H1 (cell line): ENCODE measurements around the gene C22orf23. TPM values are rescaled to one million over a fixed set of nuclear protein-coding genes. Genes with fewer than 3 reads are reported as not detected.

Experiments
- CTCF ChIA-PET: fragments of 300-600 bp; sonication (Branson Sonifier 250); formaldehyde crosslinking; loops from one replicate; lab custom pipeline; 2021; ENCODE audit not compliant: partially characterized antibody; lab: Charles Lee
- POLR2A ChIA-PET: fragments of 300-600 bp; sonication (Branson Sonifier 250); formaldehyde crosslinking; loops from one replicate; lab custom pipeline; 2021; ENCODE audit warnings: inconsistent platforms; ENCODE audit not compliant: partially characterized antibody; lab: Charles Lee
- DNase-seq, 2 experiments: peaks; one replicate each; pipeline versions ENCODE4 v3.0.0 to v3.0.0-alpha.2; 2010 to 2022; ENCODE audit warnings: low spot score in 2 of 2, low read depth in 1 of 2, mixed read lengths in 1 of 2
- FAIRE-seq: peaks from 2 replicates; lab custom pipeline; 2011; peaks lifted over from hg19 to GRCh38; lab: Jason Lieb, UNC
- H2AFZ ChIP-seq: 2 replicates; pipeline ENCODE4 v1.8.1; 2012; ENCODE audit warnings: low read length, inconsistent platforms
- H2AK5ac ChIP-seq: 2 replicates; pipeline ENCODE4 v1.6.1; 2013; ENCODE audit warnings: low read depth, low read length
- H2BK120ac ChIP-seq: replicated peaks from 2 replicates; pipeline ENCODE3; 2013; ENCODE audit warnings: low read depth, low read length, inconsistent platforms
- H2BK12ac ChIP-seq: 2 replicates; pipeline ENCODE4 v1.6.1; 2013; ENCODE audit warnings: low read depth, low read length
- H2BK15ac ChIP-seq: 2 replicates; pipeline ENCODE4 v1.6.1; 2013; ENCODE audit warnings: low read length
- H2BK20ac ChIP-seq: 2 replicates; pipeline ENCODE4 v1.6.1; 2013; ENCODE audit warnings: low read length
- H2BK5ac ChIP-seq: 2 replicates; pipeline ENCODE4 v1.6.1; 2013; ENCODE audit warnings: low read depth, low read length
- H3K14ac ChIP-seq: 2 replicates; pipeline ENCODE4 v1.6.1; 2013; ENCODE audit warnings: inconsistent platforms; ENCODE audit not compliant: insufficient read length
- H3K18ac ChIP-seq: 2 replicates; pipeline ENCODE4 v1.6.1; 2013; ENCODE audit warnings: low read length; ENCODE audit errors: extremely low read depth
- H3K23ac ChIP-seq: 2 replicates; pipeline ENCODE4 v1.6.1; 2013; ENCODE audit warnings: inconsistent platforms; ENCODE audit not compliant: insufficient read length
- H3K23me2 ChIP-seq: 2 replicates; pipeline ENCODE4 v1.6.1; 2013; ENCODE audit warnings: low read depth, low read length
- H3K27ac ChIP-seq: 2 replicates; pipeline ENCODE4 v1.6.1; 2011; ENCODE audit warnings: low read depth, low read length, inconsistent platforms
- H3K27me3 ChIP-seq, 4 experiments: replicated peaks in 1 of 4; 1 replicate in 1 of 4; 2 replicates in 3 of 4; pipeline versions ENCODE4 v1.6.1 to v1.8.1; 2011 to 2013; ENCODE audit warnings: low read length in 3 of 4, mild to moderate bottlenecking in 3 of 4, inconsistent platforms in 2 of 4, mixed read lengths in 2 of 4, moderate library complexity in 1 of 4; ENCODE audit not compliant: control insufficient read depth in 3 of 4, insufficient read depth in 3 of 4; ENCODE audit errors: extremely low read depth in 1 of 4
- H3K36me3 ChIP-seq, 4 experiments: 2 replicates each; pipeline versions ENCODE4 v1.6.1 to v1.8.1; 2011 to 2013; ENCODE audit warnings: mild to moderate bottlenecking in 4 of 4, low read length in 3 of 4, moderate library complexity in 2 of 4, control low read depth in 1 of 4, inconsistent platforms in 1 of 4; ENCODE audit not compliant: insufficient read depth in 4 of 4, control insufficient read depth in 2 of 4
- H3K4ac ChIP-seq: replicated peaks from 2 replicates; pipeline ENCODE3; 2013; ENCODE audit warnings: low read length, low read depth, mixed read lengths, inconsistent platforms; ENCODE audit not compliant: insufficient read length
- H3K4me1 ChIP-seq, 4 experiments: replicated peaks in 1 of 4; 1 replicate in 1 of 4; 2 replicates in 3 of 4; pipeline versions ENCODE4 v1.6.1 to v1.8.1; 2011 to 2013; ENCODE audit warnings: low read length in 3 of 4, inconsistent platforms in 2 of 4, mixed read lengths in 1 of 4; ENCODE audit not compliant: insufficient read depth in 4 of 4, control insufficient read depth in 3 of 4
- H3K4me2 ChIP-seq, 2 experiments: 2 replicates each; pipeline versions ENCODE4 v1.6.1 to v1.8.1; 2011 to 2013; ENCODE audit warnings: low read depth in 2 of 2, low read length in 2 of 2, control low read depth in 1 of 2, inconsistent platforms in 1 of 2, mild to moderate bottlenecking in 1 of 2; ENCODE audit not compliant: insufficient read depth in 1 of 2
- H3K4me3 ChIP-seq, 4 experiments: fragments of 200-600, 300-600 bp in 1 of 4; sonication (generic), shearing (Covaris generic), sonication (Bioruptor Twin) in 1 of 4; 2 replicates each; pipeline versions ENCODE4 v1.5.1 to v1.8.1; 2011 to 2016; ENCODE audit warnings: low read length in 4 of 4, low read depth in 3 of 4, control low read depth in 2 of 4, inconsistent platforms in 2 of 4, mild to moderate bottlenecking in 2 of 4, mixed read lengths in 1 of 4, moderate library complexity in 1 of 4; ENCODE audit not compliant: insufficient read depth in 2 of 4; ENCODE audit errors: extremely low read depth in 1 of 4
- H3K56ac ChIP-seq: replicated peaks from 2 replicates; pipeline ENCODE3; 2013; ENCODE audit warnings: low read depth, mild to moderate bottlenecking, mixed read lengths, low read length, inconsistent platforms; ENCODE audit not compliant: insufficient read length
- H3K79me1 ChIP-seq: 2 replicates; pipeline ENCODE4 v1.6.1; 2013; ENCODE audit warnings: low read depth, low read length, control low read depth
- H3K79me2 ChIP-seq, 2 experiments: 2 replicates each; pipeline versions ENCODE4 v1.6.1 to v1.8.1; 2012 to 2013; ENCODE audit warnings: low read length in 2 of 2, mild to moderate bottlenecking in 2 of 2, inconsistent platforms in 1 of 2; ENCODE audit not compliant: insufficient read depth in 2 of 2, control insufficient read depth in 1 of 2
- H3K9ac ChIP-seq, 4 experiments: replicated peaks in 1 of 4; 1 replicate in 1 of 4; 2 replicates in 3 of 4; pipeline versions ENCODE4 v1.6.1 to v1.8.1; 2011 to 2013; ENCODE audit warnings: low read depth in 3 of 4, low read length in 3 of 4, control low read depth in 2 of 4, mild to moderate bottlenecking in 2 of 4, moderate library complexity in 2 of 4, inconsistent platforms in 1 of 4; ENCODE audit errors: extremely low read depth in 1 of 4
- H3K9me3 ChIP-seq, 2 experiments: 2 replicates each; pipeline versions ENCODE4 v1.6.1 to v1.8.1; 2012 to 2013; ENCODE audit warnings: mild to moderate bottlenecking in 2 of 2, moderate library complexity in 2 of 2, control low read depth in 1 of 2, inconsistent platforms in 1 of 2, low read depth in 1 of 2, low read length in 1 of 2, mixed read lengths in 1 of 2; ENCODE audit not compliant: insufficient read depth in 2 of 2
- H4K20me1 ChIP-seq, 2 experiments: replicated peaks in 1 of 2; 2 replicates each; pipeline versions ENCODE3 to v1.8.1; 2011 to 2013; ENCODE audit warnings: inconsistent platforms in 2 of 2, low read length in 2 of 2, mild to moderate bottlenecking in 1 of 2; ENCODE audit not compliant: insufficient read depth in 2 of 2, control insufficient read depth in 1 of 2
- H4K5ac ChIP-seq: 2 replicates; pipeline ENCODE4 v1.6.1; 2013; ENCODE audit warnings: low read length, low read depth, mixed read lengths, inconsistent platforms; ENCODE audit not compliant: insufficient read length
- H4K8ac ChIP-seq: 2 replicates; pipeline ENCODE4 v1.8.0; 2013; ENCODE audit warnings: mild to moderate bottlenecking, moderate library complexity, low read length, inconsistent platforms; ENCODE audit not compliant: insufficient read depth; ENCODE audit errors: extremely low read depth
- H4K91ac ChIP-seq: replicated peaks from 2 replicates; pipeline ENCODE3; 2013; ENCODE audit warnings: low read length, mixed read lengths, inconsistent platforms; ENCODE audit not compliant: insufficient read length
- CHD2 ChIP-seq: IDR thresholded peaks from 2 replicates; pipeline ENCODE4 v1.6.1; 2012; ENCODE audit warnings: low read length, improper control_type of control experiment
- FOSL1 ChIP-seq: IDR thresholded peaks from 2 replicates; pipeline ENCODE4 v1.6.1; 2011; ENCODE audit warnings: mild to moderate bottlenecking, low read depth, low read length, moderate library complexity; ENCODE audit not compliant: insufficient read depth
- GABPA ChIP-seq: IDR thresholded peaks from 2 replicates; pipeline ENCODE4 v1.6.1; 2011; ENCODE audit warnings: mild to moderate bottlenecking, low read length, moderate library complexity, borderline replicate concordance; ENCODE audit not compliant: insufficient read depth
- HDAC6 ChIP-seq: IDR thresholded peaks from one replicate; pipeline ENCODE4 v1.7.1; 2012; ENCODE audit warnings: low read depth, mild to moderate bottlenecking, inconsistent platforms, low read length, moderate library complexity
- KDM4A ChIP-seq: IDR thresholded peaks from one replicate; pipeline ENCODE4 v1.7.1; 2012; ENCODE audit warnings: low read depth, mild to moderate bottlenecking, moderate library complexity, low read length, inconsistent platforms; ENCODE audit not compliant: severe bottlenecking
- RFX5 ChIP-seq: IDR thresholded peaks from 2 replicates; pipeline ENCODE4 v1.6.1; 2011; ENCODE audit warnings: low read depth, low read length, improper control_type of control experiment, borderline replicate concordance
- SIN3A ChIP-seq, 2 experiments: IDR thresholded peaks in 1 of 2; conservative IDR thresholded peaks in 1 of 2; 2 replicates each; pipeline ENCODE4 v1.6.1; 2011 to 2012; ENCODE audit warnings: low read length in 2 of 2, improper control_type of control experiment in 1 of 2, low read depth in 1 of 2, mild to moderate bottlenecking in 1 of 2
- SRF ChIP-seq: IDR thresholded peaks from 2 replicates; pipeline ENCODE4 v1.6.1; 2011; ENCODE audit warnings: mild to moderate bottlenecking, low read depth, low read length, moderate library complexity
- TAF1 ChIP-seq: IDR thresholded peaks from 2 replicates; pipeline ENCODE4 v1.6.1; 2011; ENCODE audit warnings: mild to moderate bottlenecking, low read depth, low read length
- WGBS, 2 experiments: shearing (Covaris generic) in 1 of 2; methylation state at CpG; one replicate each; pipeline versions ENCODE4 v1.1.6 to v1.1.7; 2013 to 2015; ENCODE audit warnings: low lambda C conversion rate in 2 of 2, mixed read lengths in 2 of 2, inconsistent platforms in 1 of 2, low coverage in 1 of 2, missing lambda C conversion rate in 1 of 2; ENCODE audit not compliant: insufficient replicate concordance in 2 of 2, insufficient coverage in 1 of 2, insufficient read length in 1 of 2; ENCODE audit errors: extremely low coverage in 1 of 2, missing lambda C conversion rate in 1 of 2; 5-methylcytosine and 5-hydroxymethylcytosine counted together
- polyA plus RNA-seq, 7 experiments: library from polyadenylated mRNA; depleted of rRNA in 3 of 7; stranded (reverse) in 5 of 7; unstranded in 2 of 7; fragments of >200 nt in 5 of 7; fragments of 200-250 nt in 2 of 7; gene quantifications; 1 replicate in 5 of 7; 2 replicates in 1 of 7; 4 replicates in 1 of 7; pipeline versions ENCODE4 v1.2.1 to v1.2.3, GENCODE V29; 2011 to 2013; ENCODE audit warnings: missing spikeins in 2 of 7, mixed read lengths in 2 of 7
- total RNA-seq: library from RNA; stranded (reverse); fragmentation: NEBNext Ultra II Directional; extraction: Animal tissue kit (Norgen Biotek cat#: 25700); gene quantifications from 2 replicates; pipeline ENCODE4 v1.2.1, GENCODE V29; 2021

The C22orf23 gene
- total and polyA plus RNA-seq, 2 of the 8 experiments (the other 6 are each of a cell fraction or from before 2014, with no cell fraction given), result 0.50 to 0.54 TPM

GRCh38 chr22:37999236-37999635 lies 45.8 kb upstream of the C22orf23 start:
- Histone ChIP-seq H3K18ac (no peak overlapping the region), H2BK12ac (peak overlapping the region; percentile 23; the same call in 1 of the 2 replicates), H4K20me1 (no peaks in the 10 kb centered on the region), H3K56ac (no peak overlapping the region), H2BK15ac (0 out of 2 replicates have a peak overlapping the region, but pooled peaks have one; percentile 29), H4K8ac (no peak overlapping the region), H3K27ac (no peak overlapping the region), H2BK120ac (no peak overlapping the region), H2BK20ac (0 out of 2 replicates have a peak overlapping the region, but pooled peaks have one; percentile 80), H3K36me3 (no peaks in the 10 kb centered on the region), H3K4me1 (peaks cover 0 to 23% (median 8%) of the 10 kb centered on the region in 4 experiments; a peak in 5 of 7 replicates), H3K27me3 (no peaks in the 10 kb centered on the region; a peak in 1 of 7 replicates), H4K5ac (no peak overlapping the region), H3K4ac (no peak overlapping the region), H2AFZ (no peak overlapping the region), H3K4me2 (no peak overlapping the region), H2AK5ac (no peak overlapping the region), H3K79me2 (no peaks in the 10 kb centered on the region), H2BK5ac (no peak overlapping the region), H4K91ac (no peak overlapping the region), H3K4me3 (no peak overlapping the region), H3K9me3 (no peaks in the 10 kb centered on the region), H3K14ac (no peak overlapping the region), H3K79me1 (no peaks in the 10 kb centered on the region), H3K23ac (no peak overlapping the region), H3K23me2 (no peaks in the 10 kb centered on the region), H3K9ac (no peak overlapping the region)
- no peak for FAIRE-seq
- CTCF ChIA-PET, result interaction anchor here (1.0 to 2.0 kb wide), 3 partner anchors 15 to 75 kb away, joined by 3 to 12 read pairs (median 7); partner anchors contain the start of gene SOX10
- POLR2A ChIA-PET, result no interaction called here
- 84% methylated on average over 10 of the region's 10 CpGs; no CpG with 5 or more reads in 1 of the 2 experiments for WGBS, 2 experiments
- no peak for DNase-seq
- no peak for TF ChIP-seq KDM4A
- no peak for TF ChIP-seq TAF1
- no peak for TF ChIP-seq HDAC6
- TF ChIP-seq SRF, result no peak
- TF ChIP-seq RFX5, result no peak
- no peak for TF ChIP-seq CHD2
- TF ChIP-seq FOSL1, result no peak
- TF ChIP-seq GABPA, result no peak
- TF ChIP-seq SIN3A (conservative IDR thresholded peaks at IDR 0.05 in 1 of 2, IDR thresholded peaks at IDR 0.05 in 1 of 2; ENCODE audit: low read depth in 1 of 2, low read length in 2 of 2), result no peak
